B cell (primary cell): ENCODE measurements around the gene AMZ1. TPM values are rescaled to one million over a fixed set of nuclear protein-coding genes. Genes with fewer than 3 reads are reported as not detected.

Experiments
- ATAC-seq: fragments of 200-7000 bp; cut with Tn5 transposase; one replicate; pipeline ENCODE4 v1.10.0; 2021; ENCODE audit warnings: low read depth, mild to moderate bottlenecking, moderate number of reproducible peaks, moderate library complexity
- CTCF ChIA-PET: fragments of 350-600 bp; sonication (Branson Sonifier 250); formaldehyde crosslinking; loops from one replicate; lab custom pipeline; 2021; ENCODE audit warnings: antibody characterized with exemption, inconsistent platforms; lab: Charles Lee
- POLR2A ChIA-PET: fragments of 350-600 bp; sonication (Branson Sonifier 250); formaldehyde crosslinking; loops from one replicate; lab custom pipeline; 2021; ENCODE audit warnings: antibody characterized with exemption; lab: Charles Lee
- DNase-seq: peaks from one replicate; pipeline ENCODE4 v3.0.0; 2013
- H2AFZ ChIP-seq: 2 replicates; pipeline ENCODE4 v1.6.1; 2012; ENCODE audit warnings: mild to moderate bottlenecking, low read depth, low read length; ENCODE audit not compliant: insufficient read depth, poor library complexity, severe bottlenecking
- H3K27ac ChIP-seq, 2 donors: 1 replicate in 1 of 2; 2 replicates in 1 of 2; pipeline ENCODE4 v1.5.1; 2012 to 2013; ENCODE audit warnings: low read length in 2 of 2, mild to moderate bottlenecking in 2 of 2, moderate library complexity in 1 of 2
- H3K27me3 ChIP-seq, 4 experiments: fragments of 200-600 bp in 1 of 4; sonication (generic) in 1 of 4; replicated peaks in 1 of 4; 1 replicate in 2 of 4; 2 replicates in 2 of 4; pipeline versions ENCODE4 v1.6.1 to v1.7.0; 2013 to 2016; ENCODE audit warnings: low read length in 3 of 4, mild to moderate bottlenecking in 2 of 4, mixed read lengths in 1 of 4, moderate library complexity in 1 of 4; ENCODE audit not compliant: insufficient read depth in 4 of 4, control insufficient read depth in 3 of 4; ENCODE audit errors: control extremely low read depth in 1 of 4
- H3K36me3 ChIP-seq, 2 experiments: replicated peaks in 1 of 2; 1 replicate in 1 of 2; 2 replicates in 1 of 2; pipeline versions ENCODE4 v1.6.1 to v1.7.1; 2013; ENCODE audit warnings: low read length in 1 of 2; ENCODE audit not compliant: insufficient read depth in 2 of 2, control insufficient read depth in 1 of 2; ENCODE audit errors: control extremely low read depth in 1 of 2, extremely low read depth in 1 of 2
- H3K4me1 ChIP-seq, 2 donors: fragments of 200-600 bp in 1 of 2; sonication (generic) in 1 of 2; 1 replicate in 1 of 2; 2 replicates in 1 of 2; pipeline versions ENCODE4 v1.5.1 to v1.6.1; 2013 to 2017; ENCODE audit warnings: low read length in 2 of 2; ENCODE audit not compliant: control insufficient read depth in 2 of 2, insufficient read depth in 2 of 2
- H3K4me2 ChIP-seq: replicated peaks from 2 replicates; pipeline ENCODE3; 2012; ENCODE audit warnings: mild to moderate bottlenecking, low read depth, low read length; ENCODE audit not compliant: poor library complexity, severe bottlenecking
- H3K4me3 ChIP-seq, 5 experiments: fragments of 200-600 bp in 1 of 5; sonication (generic) in 1 of 5; 1 replicate in 3 of 5; 2 replicates in 2 of 5; pipeline versions ENCODE4 v1.5.1 to v1.7.0; 2011 to 2016; ENCODE audit warnings: low read length in 4 of 5, mild to moderate bottlenecking in 4 of 5, low read depth in 2 of 5, control low read depth in 1 of 5, moderate library complexity in 1 of 5; ENCODE audit not compliant: insufficient read depth in 1 of 5; ENCODE audit errors: control extremely low read depth in 1 of 5, extremely low read depth in 1 of 5
- H3K79me2 ChIP-seq: fragments of 200-600 bp; sonication (generic); one replicate; pipeline ENCODE4 v1.6.0; 2016; ENCODE audit warnings: low read length; ENCODE audit not compliant: control insufficient read depth, insufficient read depth
- H3K9ac ChIP-seq: fragments of 200-600 bp; sonication (generic); 2 replicates; pipeline ENCODE4 v1.6.1; 2017; ENCODE audit warnings: mild to moderate bottlenecking, low read length, moderate library complexity
- H3K9me3 ChIP-seq, 3 donors: one replicate each; pipeline versions ENCODE4 v1.6.1 to v1.7.1; 2013; ENCODE audit warnings: low read length in 2 of 3; ENCODE audit not compliant: control insufficient read depth in 2 of 3, insufficient read depth in 1 of 3; ENCODE audit errors: control extremely low read depth in 1 of 3
- H4K20me1 ChIP-seq: 2 replicates; pipeline ENCODE4 v1.6.0; 2012; ENCODE audit warnings: mild to moderate bottlenecking, low read length; ENCODE audit not compliant: insufficient read depth, control insufficient read depth, poor library complexity, severe bottlenecking
- H3K27ac Mint-ChIP-seq: one replicate; pipeline ENCODE4 v1.8.0; 2021; ENCODE audit warnings: mixed read lengths
- H3K27me3 Mint-ChIP-seq: one replicate; pipeline ENCODE4 v1.8.0; 2021; ENCODE audit warnings: mixed read lengths
- H3K4me1 Mint-ChIP-seq: one replicate; pipeline ENCODE4 v1.8.0; 2021; ENCODE audit warnings: mixed read lengths
- H3K4me3 Mint-ChIP-seq: one replicate; pipeline ENCODE4 v1.8.0; 2021; ENCODE audit warnings: mixed read lengths
- H3K9me3 Mint-ChIP-seq: one replicate; pipeline ENCODE4 v1.8.0; 2022; ENCODE audit warnings: mixed read lengths; ENCODE audit not compliant: insufficient read depth
- CTCF ChIP-seq: fragments of 200-600 bp; IDR thresholded peaks from one replicate; pipeline ENCODE4 v1.8.0; 2022; ENCODE audit warnings: antibody characterized with exemption, mild to moderate bottlenecking
- EZH2 ChIP-seq: IDR thresholded peaks from 2 replicates; pipeline ENCODE4 v1.6.1; 2012; ENCODE audit warnings: borderline replicate concordance, low read depth, mild to moderate bottlenecking, moderate library complexity, low read length; ENCODE audit not compliant: insufficient read depth, poor library complexity, severe bottlenecking
- WGBS: methylation state at CpG from one replicate; pipeline ENCODE4 v1.1.5; 2013; ENCODE audit warnings: missing lambda C conversion rate; ENCODE audit not compliant: insufficient coverage; 5-methylcytosine and 5-hydroxymethylcytosine counted together
- intact Hi-C: fragments of 100-400 bp; cut with micrococcal nuclease; formaldehyde crosslinking; loops from one replicate; pipeline ENCODE4 v1.10.0; 2022
- polyA plus RNA-seq: library from polyadenylated mRNA; depleted of rRNA; stranded (reverse); fragments of >200 nt; gene quantifications from 2 replicates; pipeline ENCODE4 v1.2.3, GENCODE V29; 2012
- total RNA-seq, 2 donors: library from RNA; stranded (reverse); fragments of 120-200 nt in 1 of 2; gene quantifications; 1 replicate in 1 of 2; 2 replicates in 1 of 2; pipeline versions ENCODE4 v1.2.3 to v1.2.4, GENCODE V29; 2013 to 2022

AMZ1 gene
- total and polyA plus RNA-seq, 2 donors (not counting 1 experiment from before 2014, with no cell fraction given), result 0.73 to 13.2 TPM

DNA sequence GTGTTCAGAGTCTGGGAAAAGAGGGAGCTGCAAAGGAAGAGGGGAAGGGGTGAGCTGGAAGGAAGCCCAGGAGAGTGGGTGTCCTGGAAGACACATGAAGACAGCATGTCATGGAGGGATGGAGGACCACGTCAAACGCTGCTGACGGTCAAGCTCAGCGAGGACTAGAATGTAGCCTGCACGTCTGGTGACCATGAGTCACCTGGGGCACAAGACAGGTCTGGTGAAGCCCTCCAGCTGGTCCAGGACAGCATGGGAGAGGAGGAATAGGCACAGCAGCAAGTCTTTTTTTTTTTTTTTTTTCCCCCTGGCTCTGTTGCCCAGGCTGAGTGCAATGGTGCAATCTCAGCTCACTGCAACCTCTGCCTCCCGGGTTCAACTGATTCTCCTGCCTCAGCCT lies 19.6 kb upstream of the AMZ1 start:
- no peak overlapping the region for H3K27ac Mint-ChIP-seq
- H3K79me2 ChIP-seq, result no peaks in the 10 kb centered on the region
- no peak overlapping the region for H3K4me3 Mint-ChIP-seq
- no peak overlapping the region for H2AFZ ChIP-seq
- no peaks in the 10 kb centered on the region for H3K9me3 Mint-ChIP-seq
- peaks cover 0 to 2% (median 0%) of the 10 kb centered on the region in 4 experiments for H3K27me3 ChIP-seq
- ChIA-PET POLR2A (no interaction called here), CTCF (interaction anchor here (1.1 to 6.8 kb wide), 2 partner anchors 24 to 40 kb away, joined by 4 to 128 read pairs; no protein-coding TSS in a partner anchor)
- H3K4me1 ChIP-seq, result peaks cover 6 to 8% of the 10 kb centered on the region in 2 donors
- H3K4me3 ChIP-seq, result no peak overlapping the region
- DNase-seq, result no peak
- H3K27ac ChIP-seq, result no peak overlapping the region
- H3K4me2 ChIP-seq, result no peak overlapping the region
- TF ChIP-seq EZH2, result no peak
- no peak for TF ChIP-seq CTCF
- peaks cover 0 to 18% (median 0%) of the 10 kb centered on the region in 3 donors for H3K9me3 ChIP-seq
- intact Hi-C loops, result no loop called here
- WGBS, result 90% methylated on average over 5 of the region's 6 CpGs
- peaks cover 10% of the 10 kb centered on the region for H3K27me3 Mint-ChIP-seq
- no peaks in the 10 kb centered on the region for H3K36me3 ChIP-seq
- H4K20me1 ChIP-seq, result no peaks in the 10 kb centered on the region
- H3K9ac ChIP-seq, result no peak overlapping the region
- peaks cover 7% of the 10 kb centered on the region for H3K4me1 Mint-ChIP-seq
- no peak for ATAC-seq

DNA sequence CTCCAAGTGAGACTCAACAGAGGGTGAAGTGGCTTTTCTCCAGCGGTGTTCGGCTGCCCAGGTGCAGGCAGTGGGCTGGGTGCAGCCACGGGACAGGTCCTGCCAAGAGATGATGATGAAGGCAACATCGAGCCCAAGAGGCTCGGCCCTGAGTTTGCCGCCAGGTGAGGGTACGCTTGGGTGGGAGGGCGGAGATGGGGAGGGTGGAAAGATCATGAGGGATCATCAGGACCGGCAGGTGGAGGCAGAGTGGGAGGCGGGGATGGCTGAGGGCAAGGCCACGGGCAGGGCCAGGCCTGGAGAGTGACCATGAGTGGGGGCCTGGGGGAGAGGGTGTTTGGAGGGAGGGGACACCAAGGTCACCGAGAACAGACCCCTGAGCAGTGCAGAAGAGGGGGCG lies 17.8 kb upstream of the AMZ1 start:
- POLR2A ChIA-PET, result interaction anchor here (0.6 to 1.6 kb wide), 2 partner anchors 40 to 115 kb away, joined by 4 to 16 read pairs; partner anchors contain the start of gene BRAT1
- Histone ChIP-seq H3K4me1 (peaks cover 6 to 8% of the 10 kb centered on the region in 2 donors), H3K36me3 (no peaks in the 10 kb centered on the region), H3K27ac (no peak overlapping the region), H3K9ac (no peak overlapping the region), H3K4me3 (no peak overlapping the region), H3K79me2 (no peaks in the 10 kb centered on the region), H3K9me3 (peaks cover 0 to 19% (median 0%) of the 10 kb centered on the region in 3 donors), H3K4me2 (no peak overlapping the region), H2AFZ (no peak overlapping the region), H3K27me3 (peaks cover 0 to 2% (median 0%) of the 10 kb centered on the region in 4 experiments), H4K20me1 (no peaks in the 10 kb centered on the region)
- peaks cover 7% of the 10 kb centered on the region for H3K4me1 Mint-ChIP-seq
- ATAC-seq (no peak), DNase-seq (no peak)
- peaks cover 10% of the 10 kb centered on the region for H3K27me3 Mint-ChIP-seq
- H3K4me3 Mint-ChIP-seq, result no peak overlapping the region
- peaks cover 3% of the 10 kb centered on the region for H3K9me3 Mint-ChIP-seq
- WGBS, result 80% methylated on average over 13 of the region's 13 CpGs
- H3K27ac Mint-ChIP-seq, result no peak overlapping the region
- CTCF ChIA-PET, result interaction anchor here (0.7 to 6.8 kb wide), 23 partner anchors 16 to 479 kb away, joined by 3 to 128 read pairs (median 3); no protein-coding TSS in a partner anchor
- intact Hi-C loops, result no loop called here
- TF ChIP-seq CTCF (no peak), EZH2 (no peak)
